Kidney (tissue), 14 donors: ENCODE measurements around the gene MFAP4. TPM values are rescaled to one million over a fixed set of nuclear protein-coding genes. Genes with fewer than 3 reads are reported as not detected.

Experiments
- DNase-seq, 5 donors: peaks; one replicate each; pipeline ENCODE4 v3.0.0-alpha.2; 2013 to 2020
- FAIRE-seq: peaks from 2 replicates; lab custom pipeline; 2012; peaks lifted over from hg19 to GRCh38; lab: Jason Lieb, UNC
- H3K27ac ChIP-seq, 2 donors: one replicate each; pipeline ENCODE4 v1.7.0; 2013; ENCODE audit warnings: low read depth in 2 of 2, low read length in 2 of 2, inconsistent platforms in 1 of 2
- H3K27me3 ChIP-seq: one replicate; pipeline ENCODE4 v1.7.1; 2013; ENCODE audit warnings: low read length, inconsistent platforms; ENCODE audit not compliant: control insufficient read depth, insufficient read depth
- H3K36me3 ChIP-seq, 3 donors: one replicate each; pipeline versions ENCODE4 v1.7.0 to v1.7.1; 2013; ENCODE audit warnings: low read length in 3 of 3, control low read depth in 1 of 3, inconsistent platforms in 1 of 3; ENCODE audit not compliant: insufficient read depth in 3 of 3, control insufficient read depth in 2 of 3
- H3K4me1 ChIP-seq, 3 donors: one replicate each; pipeline versions ENCODE4 v1.7.0 to v1.7.1; 2013; ENCODE audit warnings: low read length in 3 of 3, inconsistent platforms in 1 of 3, low read depth in 1 of 3; ENCODE audit not compliant: control insufficient read depth in 2 of 3, insufficient read depth in 2 of 3
- H3K4me3 ChIP-seq, 3 donors: one replicate each; pipeline versions ENCODE4 v1.7.0 to v1.8.1; 2013; ENCODE audit warnings: low read length in 3 of 3, control low read depth in 1 of 3, inconsistent platforms in 1 of 3
- H3K9ac ChIP-seq, 3 donors: one replicate each; pipeline versions ENCODE4 v1.7.0 to v1.7.1; 2013; ENCODE audit warnings: low read length in 3 of 3, control low read depth in 1 of 3, inconsistent platforms in 1 of 3
- H3K9me3 ChIP-seq, 3 donors: one replicate each; pipeline versions ENCODE4 v1.7.0 to v1.7.1; 2013; ENCODE audit warnings: low read length in 3 of 3, control low read depth in 1 of 3, inconsistent platforms in 1 of 3; ENCODE audit not compliant: control insufficient read depth in 2 of 3, insufficient read depth in 1 of 3
- CTCF ChIP-seq: IDR thresholded peaks from 3 replicates; pipeline ENCODE4 v1.5.1; 2012; ENCODE audit warnings: mild to moderate bottlenecking, moderate library complexity, borderline replicate concordance; ENCODE audit not compliant: insufficient read depth; ENCODE audit errors: extremely low read depth
- intact Hi-C: fragments of 100-400 bp; cut with DNase I; formaldehyde crosslinking; loops from one replicate; pipeline ENCODE4 v1.11.1; 2022
- polyA plus RNA-seq: library from polyadenylated mRNA; stranded (reverse); fragments of 350-450 nt; fragmentation: Illumina TruSeq; extraction: RNeasy Lipid Tissue Mini Kit (QIAGEN cat#74804); gene quantifications from one replicate; pipeline ENCODE4 v1.2.3, GENCODE V29; 2014; ENCODE audit warnings: low read depth, low replicate concordance; ENCODE audit not compliant: insufficient read depth
- total RNA-seq: library from RNA; stranded (reverse); fragmentation: NEBNext Ultra II Directional; extraction: Animal tissue kit (Norgen Biotek cat#: 25700); gene quantifications from one replicate; pipeline ENCODE4 v1.2.1, GENCODE V29; 2021
- donor health status: control.
- donor health status: control.
- donor health status: control.
- donor health status: control.
- donor health status: control.
- donor health status: DM: yes; HTN: yes; CAD: no.
- donor health status: Normal renal cell carcinoma (clear cell type).

Gene MFAP4
- total and polyA plus RNA-seq, 2 donors from 2014 or later = 27.6 to 51.1 TPM

- Histone ChIP-seq H3K4me3 (no peak overlapping the region), H3K27me3 (no peaks in the 10 kb centered on the region), H3K9me3 (no peaks in the 10 kb centered on the region), H3K36me3 (peaks cover 10 to 30% (median 21%) of the 10 kb centered on the region in 3 donors), H3K9ac (no peak overlapping the region), H3K27ac (no peak overlapping the region), H3K4me1 (peaks cover 0 to 25% (median 0%) of the 10 kb centered on the region in 3 donors)
- FAIRE-seq (no peak), DNase-seq (peak in 2 of 5 donors; percentile 51 to 67)
- intact Hi-C loops = no loop called here
- no peak for TF ChIP-seq CTCF
Observed at GRCh38 chr17:19380481-19381301, 6.3 kb downstream of the MFAP4 start.

GRCh38 chr17:19379361-19380065, 7.5 kb downstream of the MFAP4 start:
- Histone ChIP-seq H3K27ac (no peak overlapping the region), H3K36me3 (peaks cover 10 to 30% (median 21%) of the 10 kb centered on the region in 3 donors), H3K9ac (peak overlapping the region in 2 of 3 donors; percentile 26 to 76), H3K4me1 (peaks cover 0 to 16% (median 0%) of the 10 kb centered on the region in 3 donors), H3K27me3 (no peaks in the 10 kb centered on the region), H3K9me3 (no peaks in the 10 kb centered on the region), H3K4me3 (peak overlapping the region; percentile 54 to 77 (median 68))
- no peak for TF ChIP-seq CTCF
- intact Hi-C loops = no loop called here
- FAIRE-seq (no peak), DNase-seq (peak in 2 of 5 donors; percentile 47 to 60)

- peaks cover 10 to 24% (median 20%) of the 10 kb centered on the region in 3 donors for H3K36me3 ChIP-seq
- no peak for TF ChIP-seq CTCF
- intact Hi-C loops = no loop called here
- no peaks in the 10 kb centered on the region for H3K9me3 ChIP-seq
- peaks cover 0 to 10% (median 0%) of the 10 kb centered on the region in 3 donors for H3K4me1 ChIP-seq
- FAIRE-seq (no peak), DNase-seq (peak in 2 of 5 donors; percentile 76)
- no peaks in the 10 kb centered on the region for H3K27me3 ChIP-seq
- H3K27ac ChIP-seq = peak within 1 kb of the TSS; percentile 95 to 96
- peak within 1 kb of the TSS; percentile 70 to 89 (median 77) for H3K4me3 ChIP-seq
- H3K9ac ChIP-seq = peak within 1 kb of the TSS; percentile 63 to 87 (median 76)
Observed at GRCh38 chr17:19378416-19379360, 8.3 kb downstream of the MFAP4 start, which contains the start of gene MAPK7. Gene MAPK7, plus strand, starts transcription at chr17:19378498. Its CDS starts 403 bp downstream, at chr17:19378901.
